DMS 273 (cell line): Measurements from ENCODE around the gene CLASP2.
"Not testable (repeated sequence)": the region's sequence is repeated elsewhere in the genome, so short reads cannot be mapped to it uniquely, and the experiment has no call there.

Source experiments
- DNase-seq: peaks from one replicate; lab custom pipeline; 2025; ENCODE audit not compliant: unreplicated experiment; lab: John Stamatoyannopoulos, UW

The CLASP2 gene

GRCh38 chr3:33458446-33458845 is 259.6 kb downstream of the CLASP2 start:
- DNase-seq: no peak

GRCh38 chr3:33456756-33457155 is 261.3 kb downstream of the CLASP2 start:
- no peak for DNase-seq

GRCh38 chr3:33453331-33453761 is 264.7 kb downstream of the CLASP2 start:
- no peak for DNase-seq

GRCh38 chr3:33451994-33452393 is 266.1 kb downstream of the CLASP2 start:
- not testable (repeated sequence) for DNase-seq

GRCh38 chr3:33447958-33448357 is 270.1 kb downstream of the CLASP2 start:
- no peak for DNase-seq

- not testable (repeated sequence) for DNase-seq
Measured at GRCh38 chr3:33447256-33447625, 270.8 kb downstream of the CLASP2 start.
